Heart left ventricle (tissue), 13 donors: ENCODE data around the gene SCFD1.

Source experiments
- POLR2A ChIP-seq, 2 donors: fragments of 450-650 bp; IDR thresholded peaks; one replicate each; pipeline ENCODE4 v1.6.1; 2017; ENCODE audit warnings: antibody characterized with exemption in 2 of 2, mild to moderate bottlenecking in 2 of 2, moderate library complexity in 2 of 2
- TF ChIP-seq, protein P1 (sequence below), 12 donors: fragments of 200-600 bp; sonication (generic) in 4 of 12; IDR thresholded peaks; one replicate each; pipeline versions ENCODE4 v1.5.0 to v1.8.0; 2018 to 2022; ENCODE audit warnings: antibody characterized with exemption in 12 of 12, mild to moderate bottlenecking in 5 of 12
- donor health status: ischemic (EF 13 %, LVEDD 7.1; RV severe dilation, severe dysfunction).
- donor health status: DM: no; HTN: yes; CAD: no.
- donor health status: DM: no; HTN: no; CAD: no.
- donor health status: ischemic (EF 25% LVEDD 6.9; RV normal size, moderate dysfunction).
- donor health status: ischemic (EF 25% LVEDD 5.7; RV mildly dilated, moderate dysfunction).
- donor health status: ischemic (EF 35%, LVEDD 5.7; RV mildly dilated, moderate dysfunction).
- donor health status: nonischemic (EF 11% LVEDD 7.7; RV severe dilation, severe dysfunction).
- donor health status: DM: yes; HTN: yes; CAD: no.
- donor health status: PGD.
- donor health status: ischemic (EF 29% LVEDD 5.4; RV normal size, mild dysfunction).
- donor health status: nonischemic (EF 23%, LVEDD 6.1; RV moderate dilation, normal function).

DNA sequence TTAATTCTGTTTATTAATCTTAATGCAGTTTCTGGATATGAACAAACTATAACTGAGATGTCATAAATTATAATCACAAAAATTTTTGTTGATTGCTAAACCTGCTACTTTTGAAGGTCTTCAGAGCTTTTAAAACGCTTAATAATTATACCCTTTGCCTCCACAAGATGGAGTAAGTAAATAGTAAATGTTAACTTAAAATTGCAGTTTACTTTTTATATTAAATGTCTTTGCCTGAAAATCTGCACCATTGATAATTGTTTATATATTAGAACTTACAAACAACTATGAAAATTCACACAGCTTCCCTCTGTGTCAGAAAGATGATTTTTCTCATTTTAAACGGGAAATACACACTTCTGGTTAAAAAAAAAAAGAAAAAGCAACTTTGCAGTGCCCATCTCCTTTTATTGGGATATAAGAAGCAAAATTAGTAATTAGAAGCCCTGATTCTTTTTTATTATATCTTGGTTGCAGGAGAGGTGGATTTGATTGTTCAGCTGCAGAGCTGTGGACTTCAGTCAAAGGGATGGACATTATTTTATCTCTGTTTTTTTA is 35.6 kb downstream of the SCFD1 start:
- TF ChIP-seq POLR2A (IDR thresholded peaks at IDR 0.05) = no peak
- TF ChIP-seq, protein P1, sequence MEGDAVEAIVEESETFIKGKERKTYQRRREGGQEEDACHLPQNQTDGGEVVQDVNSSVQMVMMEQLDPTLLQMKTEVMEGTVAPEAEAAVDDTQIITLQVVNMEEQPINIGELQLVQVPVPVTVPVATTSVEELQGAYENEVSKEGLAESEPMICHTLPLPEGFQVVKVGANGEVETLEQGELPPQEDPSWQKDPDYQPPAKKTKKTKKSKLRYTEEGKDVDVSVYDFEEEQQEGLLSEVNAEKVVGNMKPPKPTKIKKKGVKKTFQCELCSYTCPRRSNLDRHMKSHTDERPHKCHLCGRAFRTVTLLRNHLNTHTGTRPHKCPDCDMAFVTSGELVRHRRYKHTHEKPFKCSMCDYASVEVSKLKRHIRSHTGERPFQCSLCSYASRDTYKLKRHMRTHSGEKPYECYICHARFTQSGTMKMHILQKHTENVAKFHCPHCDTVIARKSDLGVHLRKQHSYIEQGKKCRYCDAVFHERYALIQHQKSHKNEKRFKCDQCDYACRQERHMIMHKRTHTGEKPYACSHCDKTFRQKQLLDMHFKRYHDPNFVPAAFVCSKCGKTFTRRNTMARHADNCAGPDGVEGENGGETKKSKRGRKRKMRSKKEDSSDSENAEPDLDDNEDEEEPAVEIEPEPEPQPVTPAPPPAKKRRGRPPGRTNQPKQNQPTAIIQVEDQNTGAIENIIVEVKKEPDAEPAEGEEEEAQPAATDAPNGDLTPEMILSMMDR (IDR thresholded peaks at IDR 0.05) = peak in 10 of 12 donors; percentile 12 to 49 (median 32)
